GM21528 (cell line): Measurements from ENCODE around the gene PPP1R15B.
A peak's percentile ranks its signal among the peaks of the same experiment; 100 is the strongest.

ENCODE experiments used
- ATAC-seq: cut with Tn5 transposase; IDR thresholded peaks from one replicate; pipeline ENCODE4 v1.9.1; 2021; ENCODE audit warnings: mild to moderate bottlenecking, moderate library complexity; ENCODE audit not compliant: unreplicated experiment, low FRiP score

The PPP1R15B gene

DNA sequence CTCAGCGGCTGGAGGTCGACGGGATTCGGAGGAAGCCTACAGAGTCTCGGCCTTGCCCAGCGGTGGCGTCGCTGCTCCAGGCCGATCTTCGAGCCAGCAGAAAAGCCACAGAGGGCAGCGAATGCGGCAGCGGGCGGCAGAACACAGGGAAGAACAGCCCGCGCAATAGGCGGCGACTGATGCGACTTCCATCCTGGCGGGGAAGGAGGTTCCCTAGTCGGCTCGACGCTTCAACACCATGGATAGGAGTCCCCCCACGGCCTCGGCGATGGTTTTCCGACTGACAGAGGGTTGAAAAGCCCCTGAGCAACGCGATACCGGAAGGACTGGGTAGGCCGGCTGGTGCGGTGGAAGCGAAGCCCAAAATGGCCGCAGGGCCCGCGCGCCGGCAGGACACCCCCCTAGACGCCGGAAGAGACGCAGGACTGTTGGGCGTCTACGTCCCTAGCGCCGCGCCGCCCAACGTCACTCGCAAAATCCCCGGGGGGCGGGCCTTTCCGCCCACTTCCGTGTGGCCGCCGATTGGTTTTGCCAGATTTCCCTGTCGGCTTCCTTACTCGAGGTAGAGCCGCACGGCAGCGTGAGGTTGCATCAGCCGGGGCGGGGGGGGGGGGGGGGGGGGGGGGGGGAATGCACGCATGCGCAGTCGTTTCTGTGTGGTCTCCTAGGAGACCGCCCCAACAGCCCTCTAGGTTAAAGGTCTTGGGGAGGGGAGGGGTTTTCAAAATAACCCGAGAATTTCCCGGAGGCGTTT, at the start of gene PPP1R15B:
Gene PPP1R15B, minus strand, starts transcription at position 367 of the 754 bp plus-strand sequence. CDS start 406 bp downstream, outside the sequence.
- peak; percentile 89 for ATAC-seq

DNA sequence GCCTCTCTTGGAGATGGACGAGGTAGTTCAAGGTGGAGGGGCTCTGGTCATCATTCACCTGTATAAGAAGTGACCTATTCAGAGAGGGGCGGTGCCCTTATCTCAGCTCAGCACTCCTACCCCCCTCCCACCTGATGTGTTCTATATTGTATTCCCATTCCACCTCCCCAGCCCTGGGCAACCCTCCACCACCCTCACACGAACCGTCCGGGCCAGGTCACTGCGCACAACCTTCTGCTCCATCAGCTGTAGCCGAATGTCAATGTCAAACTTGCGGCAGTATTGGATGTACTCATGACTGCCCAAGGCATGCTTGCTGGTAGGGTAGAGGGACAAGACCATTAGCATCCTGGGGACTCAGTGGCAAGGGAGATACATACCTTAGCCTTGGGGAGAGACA, 48.7 kb upstream of the PPP1R15B start:
- no peak for ATAC-seq

DNA sequence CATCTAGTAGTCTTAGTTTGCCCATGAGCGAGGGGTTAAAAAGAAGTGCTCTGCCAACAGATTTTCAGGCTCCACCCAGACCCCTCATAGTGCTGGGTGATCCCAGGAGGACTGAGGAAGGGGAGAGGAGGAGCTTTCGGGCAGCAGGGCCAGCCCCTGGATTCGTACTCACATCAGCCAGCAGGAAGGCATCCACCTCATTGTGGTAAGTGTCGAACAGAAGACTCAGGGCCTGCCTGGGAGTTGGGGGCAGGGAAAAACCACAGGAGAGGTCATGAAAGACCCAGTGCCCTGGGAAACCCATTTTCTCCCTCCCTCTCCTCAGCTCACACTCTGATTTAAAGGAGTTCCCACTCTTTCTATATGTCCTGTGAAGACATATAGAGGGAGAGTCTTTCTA, 48.1 kb upstream of the PPP1R15B start:
- ATAC-seq, result no peak

DNA sequence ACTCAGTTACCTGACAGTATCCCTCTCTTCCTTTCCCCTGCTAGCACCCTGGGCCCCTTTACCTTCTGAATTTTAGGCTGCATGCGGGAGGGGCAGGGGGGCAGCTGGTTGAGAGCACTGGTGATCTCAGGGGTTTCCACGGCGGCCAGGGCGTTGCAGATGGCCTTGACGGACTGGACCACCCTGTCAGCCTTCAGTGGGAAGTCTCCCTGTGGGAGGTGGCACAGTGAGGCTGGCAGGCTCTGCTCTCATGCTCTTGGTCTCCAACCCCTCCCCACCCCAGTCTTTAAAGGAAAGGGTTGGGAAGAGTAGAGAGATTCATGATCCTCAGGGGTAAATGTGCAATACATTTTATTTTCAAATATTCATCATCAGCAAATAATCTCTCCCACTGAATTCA, 46.0 kb upstream of the PPP1R15B start:
- no peak for ATAC-seq

DNA sequence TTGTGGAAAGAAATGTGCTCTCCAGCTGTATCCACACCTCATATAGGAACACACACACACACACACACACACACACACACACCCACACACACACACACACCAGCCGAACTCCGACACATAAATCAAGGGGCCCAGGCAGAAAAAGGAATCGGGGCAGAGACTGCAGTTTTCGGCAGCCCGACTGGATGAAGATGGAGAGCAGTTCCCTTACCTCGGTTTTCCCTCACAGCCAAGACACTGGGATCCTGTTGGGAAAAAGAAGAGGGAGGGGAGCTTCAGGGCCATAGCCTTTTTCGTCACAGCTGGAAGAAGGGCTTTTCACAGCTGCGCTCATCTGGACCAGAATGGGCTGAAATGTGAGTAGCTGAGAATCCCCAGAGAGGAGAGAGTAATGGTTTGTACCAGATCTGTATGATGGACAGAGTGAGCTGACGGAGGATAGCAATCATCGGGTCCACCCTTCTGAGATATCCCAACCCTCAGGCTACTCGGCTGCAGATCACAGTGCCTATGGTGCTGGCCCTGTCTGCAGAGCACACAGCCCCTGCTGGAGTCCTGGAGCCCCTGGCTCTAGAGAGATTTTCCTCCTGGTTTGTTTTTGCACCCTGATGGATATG, 45.3 kb upstream of the PPP1R15B start:
- no peak for ATAC-seq

DNA sequence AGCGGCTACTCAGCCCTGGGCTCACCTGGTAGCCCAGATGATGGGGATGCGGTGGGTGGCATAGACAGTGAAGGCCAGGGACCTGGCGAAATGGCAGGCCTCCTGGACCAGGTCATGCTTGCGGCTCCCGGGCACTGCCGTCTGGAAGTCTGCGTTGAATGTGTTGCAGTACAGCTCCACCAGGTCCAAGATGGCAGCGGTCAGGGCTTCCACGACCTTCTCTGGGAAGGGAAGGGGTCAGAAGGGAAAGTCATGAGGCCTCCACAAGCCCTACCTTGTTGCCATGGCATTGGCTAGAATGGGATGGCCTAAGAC, 44.2 kb upstream of the PPP1R15B start:
- ATAC-seq, result no peak

DNA sequence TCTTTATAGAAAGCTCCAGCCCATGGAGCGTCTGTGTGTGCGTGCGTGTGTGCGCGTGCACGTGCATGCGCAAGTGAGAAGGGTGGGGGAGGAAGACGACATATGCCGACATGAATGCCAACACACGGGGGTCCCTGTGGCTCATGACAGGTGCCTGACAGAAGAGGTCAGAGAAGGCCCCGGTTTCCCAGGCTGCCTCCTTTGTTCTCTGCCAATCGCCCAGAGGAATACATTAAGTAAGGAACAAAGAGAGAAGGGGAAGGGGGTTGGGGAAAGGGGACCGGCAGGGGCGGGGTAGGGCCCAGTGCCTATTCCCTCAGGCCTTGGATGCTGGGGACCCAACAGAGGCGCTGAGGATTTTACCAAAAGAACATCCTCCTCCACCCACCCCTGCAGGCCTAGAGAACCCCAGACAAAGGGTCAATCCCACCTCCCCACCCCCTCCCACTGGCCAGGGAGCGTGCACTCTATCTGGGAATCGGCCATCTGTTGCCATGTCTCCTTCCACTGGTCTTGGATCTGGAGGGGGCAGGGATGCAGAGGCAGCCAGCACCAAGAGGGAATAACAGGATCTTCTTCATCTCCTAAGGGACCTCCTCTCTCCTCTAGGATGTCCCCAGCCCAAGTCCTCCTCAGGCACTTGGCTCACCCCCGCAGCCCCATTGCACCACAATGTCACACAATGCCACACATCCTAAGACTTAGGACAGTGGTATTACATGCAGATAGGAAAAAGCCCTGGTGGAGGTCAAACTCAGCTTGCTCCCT, 43.6 kb upstream of the PPP1R15B start:
- ATAC-seq, result no peak

DNA sequence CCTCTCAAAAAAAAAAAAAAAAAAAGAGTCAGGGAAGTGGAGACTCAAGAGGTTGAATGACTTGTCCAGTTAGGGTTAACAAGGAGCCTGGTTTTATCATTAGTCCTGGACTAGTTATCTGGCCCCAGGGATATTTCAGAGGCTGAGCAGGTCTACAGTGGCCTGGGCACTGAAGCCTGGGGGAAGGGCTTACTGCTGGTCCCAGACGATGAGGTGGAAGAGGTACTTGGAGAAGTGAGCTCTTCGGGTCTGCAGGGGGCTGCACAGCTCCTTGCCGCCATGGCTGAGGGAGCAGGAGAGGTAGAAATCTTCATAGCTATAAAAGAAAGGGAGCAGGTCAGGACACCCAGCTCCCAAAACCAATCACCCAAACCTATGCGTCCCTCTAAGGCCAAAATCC, 42.9 kb upstream of the PPP1R15B start:
- no peak for ATAC-seq

DNA sequence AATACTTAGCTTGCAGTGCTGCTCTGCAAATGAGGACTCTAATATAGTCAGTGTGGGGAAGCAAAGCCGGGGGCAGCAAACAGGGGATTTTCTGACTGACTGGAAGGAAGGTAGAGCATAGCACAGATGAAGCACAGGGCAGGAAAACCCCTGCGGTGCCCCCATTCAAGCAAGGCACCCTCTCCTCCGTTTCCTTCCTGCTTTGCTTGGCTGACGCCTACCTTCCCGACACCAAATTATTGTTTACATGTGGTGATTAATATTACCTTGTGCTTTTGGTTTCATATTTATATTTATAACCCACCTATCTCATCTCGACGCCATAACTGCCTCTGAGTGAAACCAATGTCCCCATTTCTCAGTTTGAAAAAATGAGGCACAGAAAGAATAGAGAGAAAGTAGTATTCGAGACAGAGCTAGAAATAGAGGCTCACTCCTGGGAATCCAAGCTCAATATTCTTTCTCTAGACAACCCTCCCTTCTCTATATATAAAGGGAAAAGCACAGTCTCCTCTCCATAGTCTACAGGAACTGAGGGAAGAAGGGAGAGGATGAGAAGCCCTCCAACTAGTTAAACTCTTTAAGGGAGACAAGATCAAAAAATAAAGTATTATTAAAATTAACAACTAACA, 41.6 kb upstream of the PPP1R15B start:
- peak; percentile 67 for ATAC-seq

DNA sequence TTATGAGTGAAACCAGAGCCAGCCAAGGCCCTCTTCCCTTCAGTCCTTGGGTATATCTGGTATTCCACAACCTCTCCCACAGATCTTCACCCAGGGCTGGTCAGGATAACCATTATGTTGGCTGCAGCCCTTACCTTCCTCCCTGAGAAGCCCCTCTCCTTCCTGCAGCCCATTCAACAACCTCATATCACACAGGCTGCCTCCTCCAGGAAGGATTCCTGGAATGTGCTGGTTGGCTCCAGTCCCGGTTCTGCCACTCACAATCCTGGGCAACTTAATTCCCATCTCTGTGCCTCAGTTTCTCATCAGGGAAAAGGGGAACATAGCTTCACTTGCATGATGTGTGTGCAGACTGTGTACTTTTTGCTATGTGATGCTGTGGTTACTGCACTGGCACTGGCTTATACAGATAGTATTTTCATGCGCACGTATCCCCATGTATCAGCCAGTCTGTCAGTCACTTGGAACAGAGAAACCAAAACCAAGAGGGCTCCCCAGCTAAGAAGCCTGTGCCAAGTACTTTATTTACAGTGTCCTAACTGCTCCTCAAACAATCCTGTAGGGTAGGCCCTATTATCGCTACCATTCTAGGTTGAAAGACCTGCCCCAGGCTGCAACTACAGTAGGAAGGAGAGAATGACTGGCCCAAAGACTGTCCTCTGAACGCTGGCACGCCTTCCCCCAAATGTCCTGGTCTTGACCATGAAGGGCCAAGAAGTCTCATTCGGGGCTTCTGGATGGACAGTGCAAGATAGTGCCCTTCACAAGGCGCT, 39.9 kb upstream of the PPP1R15B start:
- no peak for ATAC-seq

DNA sequence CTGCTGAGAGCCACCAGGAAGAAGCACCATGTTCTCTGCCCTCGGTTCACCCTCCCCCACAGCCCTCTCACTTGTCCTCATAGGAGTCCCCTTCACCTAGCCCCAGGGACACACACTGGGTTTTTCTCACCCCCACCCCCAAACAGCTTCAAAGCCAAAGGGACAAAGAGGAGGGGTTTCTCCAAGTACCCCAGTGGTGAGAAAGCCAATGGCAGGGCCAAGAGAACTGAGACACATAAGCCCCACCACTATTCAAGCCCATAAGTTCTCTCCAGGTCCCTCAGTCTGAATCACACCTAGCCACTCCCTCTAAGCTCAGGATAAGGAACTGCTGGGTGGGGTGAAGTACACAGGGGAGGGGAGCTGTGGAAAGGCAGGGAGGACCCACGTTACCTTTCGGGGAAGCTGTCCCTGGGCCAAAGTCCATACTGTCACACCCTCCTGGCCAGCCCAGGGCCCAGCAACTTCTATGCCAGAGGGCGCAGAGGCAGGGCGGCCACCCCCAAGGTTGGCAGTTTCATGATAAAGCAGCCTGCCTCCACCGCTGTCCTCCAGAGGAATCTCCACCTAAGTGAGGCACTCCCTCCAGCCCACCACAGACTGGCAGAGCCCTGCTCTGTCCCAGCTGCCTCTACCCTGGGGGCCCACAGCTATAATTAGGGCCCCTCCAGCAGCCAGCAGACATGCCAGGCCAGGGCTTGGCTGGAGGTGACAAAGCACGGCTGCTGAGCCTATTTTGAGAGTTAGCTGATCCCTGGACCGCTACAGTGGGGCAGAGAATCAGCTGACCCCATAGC, 39.0 kb upstream of the PPP1R15B start:
- no peak for ATAC-seq

DNA sequence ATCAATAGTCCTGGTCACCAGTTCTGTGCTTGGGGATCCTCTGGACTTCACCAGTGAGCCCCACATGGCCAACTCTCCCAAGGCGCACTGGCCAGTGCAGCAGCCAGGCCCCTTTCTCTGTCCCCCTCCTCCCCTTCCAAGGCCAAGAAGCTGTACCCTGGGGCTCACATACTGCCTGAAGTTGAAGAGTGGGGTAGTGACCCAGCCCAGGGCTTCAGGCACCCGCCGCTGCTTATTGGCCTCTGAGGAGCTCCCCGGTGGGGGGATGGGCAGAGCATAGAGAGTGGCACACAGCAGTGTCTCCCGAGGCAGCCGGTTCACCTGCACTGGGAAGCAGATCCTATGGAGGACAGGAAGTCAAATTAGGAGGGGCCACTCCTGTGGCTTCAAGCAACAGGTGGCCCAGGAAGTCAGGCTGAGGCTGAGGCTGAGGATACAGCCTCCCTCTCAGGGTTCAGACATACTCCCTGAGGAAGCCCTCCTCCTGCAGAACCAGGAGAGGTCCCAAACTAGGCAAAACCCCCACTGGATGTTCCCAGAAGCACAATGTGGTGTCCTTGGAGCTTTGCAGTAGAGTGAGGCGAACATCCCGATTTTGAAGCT, 38.2 kb upstream of the PPP1R15B start:
- ATAC-seq, result no peak

DNA sequence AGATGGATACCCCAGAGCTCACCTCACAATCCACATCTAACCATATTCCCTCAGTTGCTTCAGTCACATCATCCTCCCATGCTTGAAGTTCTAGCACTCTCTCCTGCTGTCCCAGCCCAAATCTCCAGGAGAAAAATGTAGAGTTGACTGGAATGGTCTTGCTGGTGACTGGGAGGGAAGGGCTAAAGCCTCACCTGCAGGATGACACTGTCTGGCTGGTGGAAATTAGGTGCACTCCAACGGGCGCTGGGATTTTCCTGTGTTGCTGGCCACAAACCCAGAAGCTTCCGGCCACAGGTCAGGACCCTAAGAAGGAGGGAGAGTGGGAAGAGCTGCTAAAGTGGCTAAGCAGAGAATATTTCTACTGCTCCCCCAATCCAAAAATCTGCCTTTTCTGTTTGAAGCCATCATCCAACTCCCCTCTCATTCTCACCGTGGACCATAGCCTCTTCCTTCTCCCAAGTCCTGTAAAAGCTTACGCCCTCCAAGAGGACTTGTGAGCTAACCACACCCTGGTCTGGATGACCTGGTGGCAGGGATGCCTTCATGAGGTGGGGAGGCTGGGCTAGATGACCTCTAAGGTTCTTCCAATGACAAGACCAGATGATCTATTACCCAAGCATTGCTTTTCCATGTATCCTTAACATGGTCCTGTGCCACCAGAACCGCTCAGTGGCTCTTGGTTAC, 37.5 kb upstream of the PPP1R15B start:
- ATAC-seq, result no peak

DNA sequence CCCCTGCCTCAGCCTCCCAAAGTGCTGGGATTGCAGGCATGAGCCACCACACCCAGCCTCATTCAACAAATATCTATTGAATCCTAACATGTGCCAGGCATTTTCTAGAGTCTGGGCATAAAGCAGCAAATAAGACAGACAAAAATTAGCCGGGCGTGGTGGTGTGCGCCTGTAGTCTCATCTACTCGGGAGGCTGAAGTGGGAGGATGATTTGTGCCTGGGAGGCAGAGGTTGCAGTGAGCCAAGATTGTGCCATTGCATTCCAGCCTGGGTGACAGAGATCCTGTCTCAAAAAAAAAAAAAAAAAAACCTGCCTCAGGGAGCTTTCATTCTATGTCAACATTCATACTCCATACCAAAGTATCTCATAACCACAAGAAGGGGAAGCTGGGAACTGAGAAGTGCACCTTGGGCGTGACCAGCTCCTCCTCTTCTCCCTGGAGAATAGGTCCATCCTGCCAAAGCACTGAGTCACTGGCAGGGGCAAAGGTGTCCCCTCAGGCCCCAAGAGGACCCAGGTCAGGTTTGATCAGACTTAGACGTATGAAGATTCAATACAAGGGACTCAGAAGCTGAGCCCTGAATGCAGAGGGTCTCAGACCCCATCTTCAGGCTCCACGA, 36.8 kb upstream of the PPP1R15B start:
- ATAC-seq, result no peak

DNA sequence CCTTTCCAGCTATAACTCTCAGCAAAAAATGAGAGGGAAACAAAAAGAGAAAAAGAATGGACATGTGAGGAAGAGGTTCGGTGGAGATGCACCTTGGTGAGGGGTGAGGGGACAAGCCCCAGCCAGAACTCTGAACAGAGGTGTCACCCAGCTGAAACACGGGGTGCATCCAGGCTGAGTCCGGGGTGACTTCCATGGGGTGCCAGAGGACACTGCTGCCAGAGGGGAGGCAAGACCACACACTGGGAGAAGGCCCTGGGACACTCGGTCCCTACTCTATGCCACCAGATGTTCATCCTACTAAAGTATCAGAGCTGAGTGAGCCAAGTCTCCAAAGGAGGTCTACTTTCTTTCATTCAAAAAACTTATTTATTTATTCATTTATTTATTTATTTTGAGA, 36.1 kb upstream of the PPP1R15B start:
- no peak for ATAC-seq

DNA sequence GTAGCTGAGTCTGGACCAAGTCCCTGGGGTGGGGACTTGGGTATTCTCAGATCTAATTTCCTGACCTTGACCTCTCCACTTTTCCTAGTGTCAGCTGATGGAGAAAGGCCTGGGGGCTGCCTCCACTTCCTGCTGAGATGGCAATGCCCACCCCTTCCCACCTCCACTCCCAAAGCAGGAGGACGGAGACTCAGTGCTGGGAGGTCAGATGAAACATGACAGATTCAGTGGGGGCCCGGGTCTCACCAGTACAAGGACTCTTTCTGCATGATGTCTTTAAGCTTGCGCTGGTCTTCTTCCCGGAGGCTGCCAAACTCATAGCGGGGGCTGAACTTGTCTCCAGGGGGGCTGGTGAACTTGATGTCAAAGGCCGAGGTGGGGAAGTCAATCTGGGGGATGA, 35.6 kb upstream of the PPP1R15B start:
- ATAC-seq, result no peak

DNA sequence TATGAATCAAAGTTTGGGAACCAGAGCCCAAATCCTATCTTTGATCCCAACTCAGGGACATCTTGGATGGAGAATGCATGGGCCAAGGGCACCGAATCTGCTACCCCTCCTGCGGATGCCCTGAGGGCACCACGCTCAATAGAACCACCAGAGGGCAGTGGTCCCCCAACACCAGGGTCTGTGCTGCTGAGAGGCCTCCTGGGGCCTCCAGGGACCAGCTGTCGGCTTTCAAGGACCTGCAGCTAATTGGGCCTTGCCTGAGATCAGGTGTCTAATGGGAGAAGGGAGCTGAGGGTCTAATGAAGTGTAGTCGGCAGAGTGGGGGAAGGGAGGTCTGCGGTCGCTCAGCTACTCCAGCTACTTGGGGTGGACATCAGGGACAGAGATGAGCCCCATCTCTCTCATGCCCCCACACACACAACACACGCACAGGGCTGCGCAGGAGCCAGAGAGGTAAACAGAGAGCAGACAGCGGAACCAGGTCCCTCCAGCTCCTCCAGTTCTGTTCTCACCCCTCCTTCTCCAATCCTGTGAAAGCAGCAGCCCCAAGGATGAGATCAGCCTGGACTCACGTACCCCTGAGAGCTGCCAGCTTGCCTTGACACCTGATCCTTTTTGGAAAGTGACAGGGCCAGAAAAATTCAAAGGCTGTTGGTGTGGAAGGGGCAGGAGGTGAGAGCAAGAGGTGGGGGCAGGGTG, 34.9 kb upstream of the PPP1R15B start:
- ATAC-seq, result no peak
